HG03108 (cell line): ENCODE data around the gene IGFBP5.

Experiments used
- ATAC-seq: cut with Tn5 transposase; IDR thresholded peaks from one replicate; pipeline ENCODE4 v1.9.1; 2021; ENCODE audit warnings: moderate library complexity; ENCODE audit not compliant: unreplicated experiment

The IGFBP5 gene, protein sequence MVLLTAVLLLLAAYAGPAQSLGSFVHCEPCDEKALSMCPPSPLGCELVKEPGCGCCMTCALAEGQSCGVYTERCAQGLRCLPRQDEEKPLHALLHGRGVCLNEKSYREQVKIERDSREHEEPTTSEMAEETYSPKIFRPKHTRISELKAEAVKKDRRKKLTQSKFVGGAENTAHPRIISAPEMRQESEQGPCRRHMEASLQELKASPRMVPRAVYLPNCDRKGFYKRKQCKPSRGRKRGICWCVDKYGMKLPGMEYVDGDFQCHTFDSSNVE

DNA sequence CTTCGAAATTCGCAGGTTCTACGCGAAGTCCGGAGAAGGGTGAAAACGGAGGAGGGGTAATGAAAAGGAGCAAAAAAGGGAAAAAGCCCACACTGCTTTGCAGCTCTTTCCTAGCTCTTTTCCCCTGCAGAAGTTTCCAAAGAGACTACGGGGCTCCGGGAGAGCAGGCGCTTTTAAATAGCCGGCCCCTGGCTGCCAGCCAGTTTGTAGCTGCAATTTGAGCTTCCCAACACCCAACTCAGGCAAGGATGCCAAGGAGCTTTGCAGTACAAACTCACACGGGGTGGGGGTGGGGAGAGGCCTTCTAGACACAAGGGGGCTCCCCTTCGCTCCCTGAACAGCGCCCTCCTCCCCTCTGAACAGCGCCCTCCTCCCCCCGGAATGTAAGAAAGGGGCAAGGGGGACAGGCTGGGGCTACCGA, at the start of gene IGFBP5:
Gene IGFBP5 (minus strand): TSS at position 149 of the 421 bp plus-strand sequence. CDS start 774 bp downstream, outside the sequence.
- ATAC-seq, result no peak

DNA sequence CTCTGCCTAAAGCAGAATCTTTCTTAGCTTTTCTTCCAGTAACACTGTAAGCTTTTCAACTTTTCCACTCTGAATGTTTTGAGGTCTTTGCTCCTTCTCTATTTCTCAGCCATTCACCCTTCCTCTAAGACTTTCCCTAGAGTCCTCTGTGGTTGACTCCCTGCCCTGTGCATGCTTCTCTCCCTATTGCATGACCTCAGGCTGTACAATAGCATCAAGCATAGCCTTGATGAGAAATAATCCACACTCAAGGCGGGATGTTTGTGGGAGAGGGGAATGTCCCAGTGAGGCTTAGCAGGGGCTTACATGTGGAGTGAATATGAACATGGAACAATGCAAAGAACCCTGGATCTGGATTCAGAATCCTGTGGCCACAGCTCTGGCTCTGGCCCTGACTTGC, 48.4 kb upstream of the IGFBP5 start:
- ATAC-seq, result no peak

DNA sequence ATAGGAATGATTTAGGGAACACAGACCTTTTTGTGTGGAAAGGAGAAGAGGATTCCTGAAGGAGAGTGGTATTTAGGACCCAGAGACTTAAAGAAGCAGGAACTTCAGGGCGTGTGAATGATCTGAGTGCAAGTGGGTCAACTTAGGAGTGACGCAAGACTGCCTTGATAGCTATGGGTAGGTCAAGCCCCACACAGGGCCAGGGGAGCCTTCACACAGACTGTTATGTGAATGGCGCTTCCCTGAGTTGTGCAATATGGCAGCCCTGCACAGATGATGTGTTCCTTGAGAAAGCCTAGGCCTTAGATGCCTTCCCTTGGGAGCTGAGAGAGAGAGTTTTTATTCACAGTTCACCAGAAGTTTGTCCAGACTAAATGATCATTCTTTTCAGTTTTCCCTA, 47.1 kb upstream of the IGFBP5 start:
- no peak for ATAC-seq

DNA sequence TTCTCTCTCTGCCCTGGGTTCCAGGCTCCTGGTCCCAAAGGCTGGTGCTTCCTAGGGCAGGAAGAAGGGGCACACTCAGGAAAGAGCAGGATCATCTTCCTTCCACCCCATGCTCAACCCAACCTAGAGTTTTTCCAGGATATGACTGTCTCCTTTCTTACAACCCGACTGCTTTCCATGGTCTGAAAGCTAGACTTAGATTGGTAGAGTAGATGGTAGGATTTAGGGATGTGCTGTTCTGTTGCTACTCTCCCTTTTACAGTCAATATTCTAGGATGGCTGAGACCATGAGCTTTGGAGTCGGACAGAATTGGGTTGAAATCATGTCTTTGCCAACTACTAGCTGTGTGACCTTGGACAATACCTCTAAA, 45.9 kb upstream of the IGFBP5 start:
- no peak for ATAC-seq

DNA sequence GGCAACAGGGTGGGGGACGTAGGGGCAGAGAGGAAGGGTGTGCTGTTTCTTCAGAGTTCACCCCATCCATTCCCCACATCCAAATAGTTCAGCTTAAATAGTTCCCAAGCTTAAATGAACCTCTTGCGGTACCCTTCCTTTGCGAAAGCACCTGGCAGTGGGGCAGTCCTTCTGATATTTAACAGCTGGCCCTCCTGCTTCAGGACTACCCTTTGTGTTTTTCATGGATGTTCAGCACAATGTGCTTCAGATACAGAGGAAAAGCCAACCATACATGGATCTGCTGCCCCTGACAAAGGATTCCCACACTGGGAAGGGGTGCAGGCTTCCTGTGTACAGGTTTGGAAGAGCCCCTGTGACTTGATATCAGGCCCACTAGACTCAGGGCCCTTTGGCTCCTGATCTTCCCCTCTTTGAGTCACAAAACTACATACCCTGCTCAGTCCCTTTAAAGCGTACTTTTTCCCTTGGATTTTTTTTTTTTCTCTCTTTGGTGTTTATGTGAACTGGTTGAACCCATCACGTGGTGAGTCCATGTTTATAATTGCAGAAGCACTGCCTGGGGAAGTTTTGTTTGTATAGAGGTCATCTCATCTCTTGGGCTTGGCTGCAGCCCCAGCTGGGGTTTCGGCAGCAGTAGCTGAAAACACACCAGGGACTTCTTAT, 45.3 kb upstream of the IGFBP5 start:
- no peak for ATAC-seq

DNA sequence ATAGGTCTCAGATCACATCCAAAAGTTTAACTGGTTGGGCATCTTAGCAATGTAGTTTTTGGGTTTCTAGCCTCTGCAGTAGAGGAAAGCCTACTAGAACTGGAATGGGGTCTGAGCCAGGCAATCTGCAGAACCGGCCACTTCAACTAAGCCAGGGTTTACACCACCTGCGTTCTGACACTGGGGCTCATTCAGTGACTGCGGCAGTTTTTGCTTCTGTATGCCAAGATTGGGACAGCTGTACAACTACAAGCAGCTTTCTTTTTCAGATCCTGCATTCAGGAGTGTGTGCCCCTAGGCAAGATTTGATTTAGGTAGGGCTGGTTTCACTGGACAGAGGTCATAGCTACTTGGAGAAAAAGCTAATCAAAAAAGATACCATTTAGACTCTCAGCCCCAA, 43.7 kb upstream of the IGFBP5 start:
- no peak for ATAC-seq

DNA sequence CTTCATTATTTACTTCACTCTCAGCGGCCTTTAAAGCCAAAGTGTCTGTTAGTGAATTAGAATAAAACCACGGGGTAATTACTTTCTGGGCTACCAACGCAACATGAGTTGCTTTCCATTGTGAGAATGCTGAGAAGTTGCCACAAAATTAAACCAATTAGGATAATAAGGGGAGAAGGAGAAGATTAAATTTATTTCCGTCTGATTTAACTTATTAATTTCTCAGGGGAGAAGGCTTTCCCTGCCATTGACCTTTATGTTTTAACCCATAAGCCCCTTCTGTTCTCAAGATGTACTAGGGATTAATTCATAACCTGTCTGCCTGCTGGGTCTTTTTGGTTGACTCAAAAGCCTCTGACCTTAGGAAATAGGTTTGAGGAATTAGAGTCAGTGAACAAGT, 42.3 kb upstream of the IGFBP5 start:
- no peak for ATAC-seq

DNA sequence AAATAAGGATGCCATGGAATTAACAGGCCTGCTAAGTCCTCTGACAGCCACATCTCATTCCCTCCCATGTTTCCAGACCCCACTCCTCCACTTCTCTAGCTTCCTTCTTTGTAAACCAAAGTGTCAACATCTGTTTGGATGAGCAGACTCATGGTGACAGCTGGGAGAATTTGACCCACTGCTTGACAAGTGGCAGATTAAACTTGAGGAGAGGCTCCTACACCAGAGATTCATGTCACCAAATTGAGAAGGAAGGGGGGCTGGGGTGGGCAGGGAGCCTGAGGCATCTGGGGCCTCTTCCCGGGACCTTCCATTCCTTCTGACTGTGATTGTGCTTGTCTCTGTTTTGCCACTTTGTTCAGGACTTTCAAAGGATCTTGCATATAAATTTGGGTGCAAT, 41.0 kb upstream of the IGFBP5 start:
- ATAC-seq, result no peak

DNA sequence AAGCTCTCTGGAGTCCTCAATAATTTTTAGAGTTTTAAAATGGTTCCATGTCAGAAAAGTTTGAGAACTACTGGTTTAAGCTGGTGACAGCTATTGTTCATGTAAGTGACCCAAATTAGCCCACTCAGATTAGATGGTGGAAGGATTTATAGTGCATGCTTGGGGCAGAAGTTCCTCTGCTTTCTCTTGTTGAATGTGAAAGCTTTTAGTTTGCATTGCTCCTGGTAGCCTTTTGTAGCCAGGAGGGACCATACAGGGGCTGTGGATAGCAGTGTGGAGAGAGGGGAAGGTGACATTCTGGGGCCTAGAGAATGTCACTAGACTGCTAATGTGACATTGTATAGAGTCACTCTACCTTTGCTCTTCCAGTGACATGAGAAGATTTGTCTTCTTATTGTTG, 40.3 kb upstream of the IGFBP5 start:
- no peak for ATAC-seq

DNA sequence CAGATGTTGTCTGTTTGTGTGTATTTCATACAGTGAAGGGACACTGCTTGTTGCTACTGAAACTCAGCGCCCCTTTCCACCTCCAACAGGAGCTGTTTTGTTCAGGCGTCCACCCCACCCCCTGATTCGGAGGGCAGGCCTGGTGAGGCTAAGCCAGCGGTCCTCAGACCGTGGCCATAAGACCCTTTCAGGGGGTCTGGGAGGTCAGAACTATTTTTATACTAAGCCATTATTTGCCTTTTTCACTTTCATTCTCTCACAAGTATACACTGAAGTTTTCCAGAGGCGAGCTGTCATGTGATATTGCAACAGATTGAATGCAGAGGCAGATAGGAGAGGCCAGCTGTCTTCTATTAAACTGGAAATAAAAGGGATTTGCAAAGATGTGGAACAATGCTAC, 39.7 kb upstream of the IGFBP5 start:
- ATAC-seq, result no peak

DNA sequence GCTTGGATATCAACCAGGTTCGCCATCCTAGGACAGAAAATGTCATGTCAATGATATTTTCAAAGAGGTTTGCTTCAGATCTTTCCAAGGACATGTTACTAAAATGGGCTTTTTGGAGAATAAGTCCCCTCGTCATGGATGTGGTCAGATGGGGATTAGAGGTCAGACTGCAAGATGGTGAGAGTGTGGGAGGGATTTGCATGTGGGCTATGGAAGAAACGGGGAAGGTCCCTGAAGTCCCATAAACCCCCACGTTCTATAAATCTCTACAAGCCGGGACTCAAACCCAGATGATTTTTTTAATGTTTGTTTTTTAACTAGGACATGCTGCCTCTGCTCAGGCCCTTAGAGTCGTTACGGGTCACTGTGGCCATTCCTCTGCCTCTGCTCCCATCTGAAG, 37.7 kb upstream of the IGFBP5 start:
- ATAC-seq, result no peak

DNA sequence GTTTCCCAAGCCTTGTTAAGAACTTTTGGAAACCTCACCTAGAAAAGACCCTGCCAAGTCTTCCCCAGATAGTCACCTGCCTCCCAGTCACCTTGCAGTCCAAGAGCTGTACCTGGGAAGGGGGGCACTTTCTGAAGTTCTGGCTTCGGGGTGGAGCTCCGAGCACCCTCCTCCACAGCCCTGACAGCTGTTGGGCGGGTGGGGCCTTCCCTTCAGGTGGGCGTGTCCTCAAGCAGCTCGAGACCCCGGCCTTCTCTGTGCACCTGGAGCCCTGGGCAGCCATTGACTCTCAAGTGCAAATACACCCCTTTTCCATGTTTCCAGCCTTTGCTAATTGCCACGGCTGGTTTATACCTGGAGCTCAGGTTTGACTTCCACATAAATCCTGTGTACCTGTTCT, 37.0 kb upstream of the IGFBP5 start:
- no peak for ATAC-seq

DNA sequence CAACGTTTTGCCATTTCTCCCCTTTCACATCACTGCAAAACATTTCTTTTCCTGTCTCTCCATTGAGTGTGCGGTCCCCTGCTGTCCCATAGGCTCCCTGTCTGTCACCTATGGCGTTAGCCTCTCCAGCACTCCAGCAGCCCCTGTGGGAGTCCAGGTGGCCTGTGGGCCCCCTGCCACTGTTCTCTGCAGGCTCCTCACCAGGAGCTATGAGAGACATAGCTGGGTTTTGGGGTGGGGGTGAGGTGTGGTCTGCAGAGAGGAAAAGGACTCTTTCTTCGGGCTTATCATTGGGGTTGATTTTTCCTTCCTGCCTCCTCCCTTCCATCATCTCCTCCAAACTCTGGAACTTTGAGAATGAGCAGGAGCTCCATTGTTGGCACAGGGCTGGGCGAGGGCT, 36.1 kb upstream of the IGFBP5 start:
- ATAC-seq, result no peak

DNA sequence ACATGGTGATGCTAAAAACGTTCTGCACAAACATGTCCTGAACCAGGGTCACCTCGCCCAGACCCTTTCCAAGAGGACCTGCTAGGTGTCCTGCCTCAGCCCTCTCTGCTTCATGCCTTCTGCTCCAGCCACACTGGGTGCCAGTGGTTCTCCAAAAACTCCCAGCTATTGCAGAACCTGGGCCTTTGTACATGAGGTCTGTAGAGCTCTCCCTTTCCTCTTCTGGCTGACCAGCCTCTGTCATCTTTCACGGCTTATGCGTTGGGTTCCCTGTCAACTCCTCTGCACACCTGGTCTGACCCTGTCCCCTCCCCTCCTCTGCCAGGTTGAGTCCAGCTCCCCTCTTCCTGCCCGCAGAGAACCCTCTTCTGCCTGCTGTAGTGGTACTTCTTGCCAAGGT, 35.5 kb upstream of the IGFBP5 start:
- no peak for ATAC-seq

DNA sequence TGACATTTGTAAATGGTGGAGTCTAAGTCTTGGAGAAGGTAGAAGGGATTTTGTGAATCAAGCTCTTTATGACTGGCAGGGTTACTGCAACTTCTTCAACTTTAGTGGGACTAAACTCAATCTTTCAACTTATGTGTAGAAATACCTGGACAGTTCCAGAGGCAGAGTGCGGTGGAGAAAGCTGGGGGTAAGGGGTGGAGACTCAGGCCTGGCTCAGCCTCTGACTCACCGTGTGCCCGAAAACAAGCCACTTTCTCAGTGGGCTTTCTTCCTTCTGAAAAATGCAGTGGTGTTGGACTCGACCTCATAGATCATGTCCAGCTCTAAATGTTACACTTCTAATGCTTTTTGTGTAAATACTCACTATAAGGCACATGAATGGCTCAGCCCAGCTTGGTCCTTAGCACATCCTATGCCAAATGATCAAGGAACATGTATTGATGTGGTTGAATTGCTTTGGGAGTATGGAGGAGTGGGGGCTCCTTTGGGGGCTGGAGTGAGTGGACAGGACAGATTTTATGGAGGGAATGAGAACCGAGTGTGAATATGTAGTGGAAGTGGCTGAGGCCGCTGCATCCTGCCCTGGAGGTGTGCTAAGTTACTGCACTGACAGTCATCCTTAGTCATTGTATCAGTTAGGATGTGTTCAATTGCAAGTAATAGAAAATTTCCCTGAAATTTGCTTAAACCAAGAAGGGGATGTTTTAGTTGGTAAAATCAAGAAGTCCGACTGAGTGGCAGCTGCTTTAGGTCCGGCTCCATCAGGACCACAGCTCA, 32.2 kb upstream of the IGFBP5 start:
- no peak for ATAC-seq

DNA sequence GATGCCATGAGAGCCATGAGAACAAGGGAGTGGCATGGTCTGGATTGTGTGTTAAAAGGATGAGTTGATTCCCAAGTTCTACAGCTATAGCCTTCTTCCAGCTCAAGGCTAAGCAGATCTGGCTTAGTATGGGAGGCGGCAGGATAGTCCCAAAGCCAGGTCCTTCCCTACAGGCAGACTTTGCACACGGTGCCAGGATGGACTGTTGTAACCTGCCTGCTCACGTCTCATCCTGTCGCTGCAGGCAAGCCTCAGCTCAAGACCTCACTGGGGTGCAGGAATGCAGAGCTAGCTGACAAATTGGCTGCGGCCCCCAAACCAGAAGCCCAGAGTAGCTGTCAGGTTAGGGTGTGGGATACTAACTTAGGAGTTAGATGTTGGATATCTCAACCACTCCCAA, 28.8 kb upstream of the IGFBP5 start:
- no peak for ATAC-seq

DNA sequence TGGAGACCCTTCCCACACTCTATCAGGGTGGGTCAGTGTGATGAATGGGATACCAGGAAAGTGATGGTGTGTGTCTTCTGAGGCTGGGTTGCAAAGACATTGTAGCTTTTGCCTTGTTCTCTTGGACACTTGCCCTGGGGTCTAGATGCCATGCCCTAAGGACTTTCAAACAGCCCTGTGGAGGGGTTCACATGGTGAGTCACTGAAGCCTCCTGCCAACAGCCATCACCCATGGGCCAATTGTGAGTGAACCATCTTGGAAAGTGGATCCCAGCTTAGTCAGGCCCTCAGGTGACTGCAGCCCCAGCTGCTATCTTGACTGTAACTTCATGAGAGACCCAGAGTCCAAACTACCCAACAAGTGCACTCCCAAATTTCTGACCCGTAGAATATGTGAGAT, 25.8 kb upstream of the IGFBP5 start:
- no peak for ATAC-seq

DNA sequence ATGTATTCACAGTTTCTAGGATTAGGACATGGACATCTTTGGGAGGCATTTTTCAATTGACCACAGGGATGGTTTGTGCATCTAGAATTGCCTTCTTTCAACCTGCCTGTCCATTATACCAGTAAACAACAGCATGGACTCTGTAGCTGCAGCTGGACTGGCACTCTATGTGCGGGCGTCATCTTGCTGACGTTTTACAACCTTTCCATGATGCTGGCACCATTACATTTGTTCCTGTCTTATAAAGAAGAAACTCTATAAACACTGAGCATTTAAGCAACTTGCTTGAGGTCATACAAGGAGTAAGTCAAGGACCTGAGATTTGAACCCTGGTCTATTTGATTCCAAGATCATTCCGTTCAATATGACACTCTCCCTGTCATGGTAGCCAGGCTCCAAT, 25.4 kb upstream of the IGFBP5 start:
- ATAC-seq, result no peak

DNA sequence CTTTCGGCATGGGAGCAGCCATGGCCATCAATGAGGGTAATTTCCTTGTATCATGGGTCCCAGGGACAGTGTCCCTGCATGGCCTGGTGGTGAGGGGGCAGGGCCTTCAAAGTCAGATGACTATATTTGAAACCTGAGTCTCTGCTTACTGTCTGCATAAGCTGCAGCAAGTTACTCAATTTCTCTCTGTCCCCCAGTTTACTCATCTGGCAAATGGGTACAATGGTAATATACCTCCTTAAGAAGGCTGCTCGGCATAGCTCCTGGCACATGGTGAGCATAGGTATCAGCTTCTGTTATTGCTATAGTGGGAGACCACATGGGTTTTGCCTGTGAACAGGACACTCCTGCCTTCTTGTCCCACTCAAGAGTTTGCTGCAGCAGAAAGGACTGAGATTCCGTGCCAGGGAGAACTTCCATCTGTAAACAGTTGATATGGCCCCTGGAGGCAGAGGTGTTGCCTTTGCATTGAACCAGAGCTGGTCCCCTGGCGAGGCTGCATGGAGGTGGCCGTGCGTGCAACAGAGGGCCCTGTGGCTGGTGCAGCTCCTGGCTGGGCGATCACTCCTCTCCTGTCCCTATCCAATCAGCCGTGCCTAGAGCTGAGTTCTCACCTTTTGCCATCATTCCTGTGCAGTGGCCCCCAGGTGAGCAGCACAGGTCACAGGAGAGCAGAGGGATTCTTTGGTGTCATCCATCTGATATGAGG, 22.7 kb upstream of the IGFBP5 start:
- ATAC-seq, result no peak

DNA sequence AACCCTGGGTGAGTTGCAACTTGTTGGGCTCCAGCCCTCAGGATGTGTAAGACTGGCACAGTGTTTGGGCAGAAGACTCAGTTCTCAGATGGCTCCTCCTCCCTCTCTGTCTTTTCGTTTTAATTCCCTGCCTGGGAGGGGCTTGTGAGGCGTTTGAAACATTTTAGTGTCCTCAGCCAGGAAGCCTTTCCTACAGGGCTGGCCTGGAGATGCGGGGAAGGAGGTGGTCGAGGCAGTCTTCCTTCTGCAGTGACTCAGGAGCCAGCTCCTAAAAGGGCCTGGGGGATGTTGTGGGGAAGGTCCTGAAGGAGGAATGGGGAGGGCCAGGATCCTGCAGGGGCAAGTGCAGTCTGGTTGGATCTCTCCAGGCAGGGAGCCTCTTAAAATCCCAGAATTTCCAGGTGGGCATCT, 22.1 kb upstream of the IGFBP5 start:
- no peak for ATAC-seq

DNA sequence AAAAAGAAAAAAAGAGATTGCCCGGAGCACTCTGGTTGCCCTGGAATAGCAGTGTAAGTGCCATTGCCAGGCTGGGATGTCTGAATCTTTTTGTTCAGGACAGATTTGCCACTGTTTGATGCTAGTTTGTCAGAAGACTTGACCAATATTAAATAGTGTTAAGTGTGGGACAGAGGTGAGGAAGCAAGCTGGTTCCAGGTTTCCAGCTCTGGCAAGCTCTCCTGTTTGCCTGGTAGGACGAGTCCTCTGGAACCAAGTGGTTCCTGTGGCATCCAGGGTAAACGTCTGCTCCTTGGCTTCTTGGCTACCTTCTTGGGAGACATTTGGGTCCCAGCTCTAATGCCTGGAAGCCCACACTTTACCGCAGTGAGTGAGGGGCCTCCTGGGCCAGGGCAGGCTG, 20.8 kb upstream of the IGFBP5 start:
- ATAC-seq, result no peak
